Immature natural killer cell (primary cell): ENCODE results near the gene BICDL2. TPM values are rescaled to one million over a fixed set of nuclear protein-coding genes. Genes with fewer than 3 reads are reported as not detected.
"Not testable (repeated sequence)": the region's sequence is repeated elsewhere in the genome, so short reads cannot be mapped to it uniquely, and the experiment has no call there.

Experiments
- DNase-seq, 3 donors: peaks; one replicate each; pipeline ENCODE4 v3.0.0; 2022; ENCODE audit warnings: mixed read lengths in 1 of 3
- H3K27ac Mint-ChIP-seq, 6 donors: one replicate each; pipeline ENCODE4 v1.8.0; 2020; ENCODE audit warnings: mixed read lengths in 6 of 6, mild to moderate bottlenecking in 5 of 6, inconsistent platforms in 4 of 6, moderate library complexity in 3 of 6
- H3K27me3 Mint-ChIP-seq, 3 donors: one replicate each; pipeline ENCODE4 v1.8.0; 2020 to 2021; ENCODE audit warnings: low read depth in 3 of 3, mild to moderate bottlenecking in 3 of 3, mixed read lengths in 3 of 3, moderate library complexity in 3 of 3, inconsistent platforms in 1 of 3
- H3K36me3 Mint-ChIP-seq, 3 donors: one replicate each; pipeline ENCODE4 v1.8.0; 2020; ENCODE audit warnings: mixed read lengths in 3 of 3, inconsistent platforms in 2 of 3, mild to moderate bottlenecking in 2 of 3
- H3K4me1 Mint-ChIP-seq, 2 donors: one replicate each; pipeline ENCODE4 v1.8.0; 2020; ENCODE audit warnings: inconsistent platforms in 2 of 2, mild to moderate bottlenecking in 2 of 2, mixed read lengths in 2 of 2, moderate library complexity in 1 of 2
- H3K4me3 Mint-ChIP-seq, 5 donors: one replicate each; pipeline ENCODE4 v1.8.0; 2020; ENCODE audit warnings: mild to moderate bottlenecking in 5 of 5, mixed read lengths in 5 of 5, inconsistent platforms in 3 of 5, moderate library complexity in 3 of 5
- H3K9me3 Mint-ChIP-seq, 6 donors: one replicate each; pipeline ENCODE4 v1.8.0; 2020; ENCODE audit warnings: mild to moderate bottlenecking in 6 of 6, mixed read lengths in 6 of 6, inconsistent platforms in 4 of 6, moderate library complexity in 3 of 6
- polyA plus RNA-seq, 3 donors: library from polyadenylated mRNA; unstranded; fragments of 300-500 nt; fragmentation: Illumina TruSeq; gene quantifications; one replicate each; pipeline ENCODE4 v1.2.3, GENCODE V29; 2021

The BICDL2 gene, protein sequence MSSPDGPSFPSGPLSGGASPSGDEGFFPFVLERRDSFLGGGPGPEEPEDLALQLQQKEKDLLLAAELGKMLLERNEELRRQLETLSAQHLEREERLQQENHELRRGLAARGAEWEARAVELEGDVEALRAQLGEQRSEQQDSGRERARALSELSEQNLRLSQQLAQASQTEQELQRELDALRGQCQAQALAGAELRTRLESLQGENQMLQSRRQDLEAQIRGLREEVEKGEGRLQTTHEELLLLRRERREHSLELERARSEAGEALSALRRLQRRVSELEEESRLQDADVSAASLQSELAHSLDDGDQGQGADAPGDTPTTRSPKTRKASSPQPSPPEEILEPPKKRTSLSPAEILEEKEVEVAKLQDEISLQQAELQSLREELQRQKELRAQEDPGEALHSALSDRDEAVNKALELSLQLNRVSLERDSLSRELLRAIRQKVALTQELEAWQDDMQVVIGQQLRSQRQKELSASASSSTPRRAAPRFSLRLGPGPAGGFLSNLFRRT
- polyA plus RNA-seq, result not detected

DNA sequence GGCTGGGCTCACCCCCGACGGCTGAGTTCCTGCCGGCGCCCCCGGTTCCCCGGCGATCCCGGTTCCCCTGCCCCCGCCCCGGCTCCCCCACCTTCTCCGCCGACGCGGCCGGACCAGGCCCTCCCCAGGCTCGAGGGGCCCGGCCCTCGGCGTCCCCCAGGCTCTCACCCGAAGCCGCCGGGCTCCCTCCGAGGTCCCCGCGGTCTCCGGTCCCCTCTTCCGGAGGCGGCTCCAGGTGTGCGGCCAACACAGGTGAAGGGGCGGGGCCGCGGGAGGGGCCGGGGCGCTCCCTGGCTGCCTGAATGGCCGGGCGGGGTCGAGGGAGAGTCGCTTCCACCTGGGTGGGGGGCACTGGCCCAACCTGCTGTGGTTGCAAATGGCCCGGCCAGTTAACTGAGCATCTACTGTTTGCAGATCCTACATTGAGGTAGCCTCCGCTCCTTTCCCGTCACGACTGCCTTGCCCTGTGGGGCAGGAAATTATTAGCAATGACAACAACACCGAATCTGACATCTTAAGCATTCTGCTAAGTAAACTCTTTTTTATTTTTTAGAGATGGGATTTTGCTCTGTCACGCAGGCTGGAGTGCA is at the start of gene BICDL2:
BICDL2 (minus strand) TSS at position 219 of the 590 bp plus-strand sequence. CDS start 1,448 bp downstream, outside the sequence.
- DNase-seq, result no peak
- peaks cover 22 to 36% (median 23%) of the 10 kb centered on the region in 3 donors for H3K27me3 Mint-ChIP-seq
- no peak within 1 kb of the TSS for H3K27ac Mint-ChIP-seq
- H3K4me3 Mint-ChIP-seq, result peak within 1 kb of the TSS in 2 of 5 donors; percentile 54 to 60
- no peaks in the 10 kb centered on the region for H3K9me3 Mint-ChIP-seq
- no peaks in the 10 kb centered on the region for H3K36me3 Mint-ChIP-seq
- peaks cover 0 to 2% of the 10 kb centered on the region in 2 donors for H3K4me1 Mint-ChIP-seq

DNA sequence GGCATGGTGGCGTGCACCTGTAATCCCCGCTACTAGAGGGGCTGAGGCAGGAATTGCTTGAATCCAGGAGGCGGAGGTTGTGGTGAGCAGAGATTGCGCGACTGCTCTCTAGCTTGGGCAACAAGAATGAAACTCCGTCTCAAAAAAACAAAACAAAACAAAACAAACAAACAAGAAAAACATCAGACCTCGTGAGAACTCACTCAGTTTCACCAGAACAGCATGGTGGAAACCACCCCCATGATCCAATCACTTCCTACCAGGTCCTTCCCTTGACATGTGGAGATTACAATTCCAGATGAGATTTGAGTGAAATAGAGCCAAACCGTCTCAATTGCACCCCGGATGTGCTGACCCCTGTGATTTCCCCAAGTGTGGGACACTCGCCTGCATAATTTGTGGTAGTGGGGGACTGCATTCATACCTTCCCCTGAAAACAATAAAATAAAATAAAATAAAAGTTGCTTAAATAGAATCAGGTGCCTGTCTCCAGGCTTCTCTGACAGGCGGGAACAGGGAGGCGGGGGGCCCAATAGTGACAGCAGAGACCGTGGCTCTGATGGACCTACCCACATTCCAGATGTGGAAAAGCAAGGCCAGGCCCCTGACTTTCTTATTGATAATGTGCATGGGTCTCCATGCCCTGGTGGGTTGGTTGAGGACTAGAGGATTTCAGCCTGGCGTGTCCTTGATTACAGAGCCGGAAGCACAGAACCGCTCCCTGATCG is 49.3 kb upstream of the BICDL2 start:
- Mint-ChIP-seq H3K9me3 (no peaks in the 10 kb centered on the region), H3K36me3 (peaks cover 0 to 3% (median 0%) of the 10 kb centered on the region in 3 donors), H3K27ac (peak overlapping the region; percentile 68 to 91 (median 77)), H3K4me3 (peak overlapping the region; percentile 67 to 87 (median 75)), H3K27me3 (no peaks in the 10 kb centered on the region), H3K4me1 (peaks cover 60 to 66% of the 10 kb centered on the region in 2 donors)
- DNase-seq, result no peak

DNA sequence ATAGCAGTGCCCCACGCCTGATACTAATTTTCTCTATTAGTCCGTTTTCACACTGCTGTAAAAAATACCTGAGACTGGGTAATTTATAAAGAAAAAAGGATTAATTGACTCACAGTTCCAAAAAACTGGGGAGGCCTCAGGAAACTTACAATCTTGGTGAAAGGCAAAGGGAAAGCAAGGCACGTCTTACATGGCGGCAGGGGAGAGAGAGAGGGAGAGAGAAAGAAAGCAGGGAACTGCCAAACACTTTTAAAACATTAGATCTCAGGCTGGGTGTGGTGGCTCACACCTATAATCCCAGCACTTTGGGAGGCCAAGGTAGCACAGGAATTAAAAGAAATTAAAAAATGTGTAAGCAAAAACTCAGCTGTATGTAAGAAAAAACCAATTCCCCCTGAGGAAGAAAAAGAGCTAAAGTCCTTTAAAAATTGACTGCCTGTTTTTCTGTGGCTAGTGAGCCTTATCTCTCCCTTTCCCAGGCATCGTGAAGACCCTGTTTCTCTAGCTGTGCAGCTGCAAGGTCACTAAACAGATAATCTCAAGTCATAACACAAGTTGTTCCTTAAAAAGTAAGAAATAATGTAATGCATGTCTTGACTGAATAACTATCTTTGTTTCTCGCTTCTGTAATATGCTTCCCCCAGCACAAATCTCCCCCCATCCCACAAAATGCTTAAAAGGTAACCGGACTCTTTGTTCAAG is 48.4 kb upstream of the BICDL2 start:
- Mint-ChIP-seq H3K4me1 (peaks cover 69 to 70% of the 10 kb centered on the region in 2 donors), H3K4me3 (peak overlapping the region; percentile 63 to 87 (median 75)), H3K27me3 (no peaks in the 10 kb centered on the region), H3K9me3 (peaks cover 0 to 2% (median 0%) of the 10 kb centered on the region in 6 donors), H3K27ac (peak overlapping the region; percentile 68 to 91 (median 78)), H3K36me3 (peaks cover 0 to 7% (median 3%) of the 10 kb centered on the region in 3 donors)
- DNase-seq, result no peak

DNA sequence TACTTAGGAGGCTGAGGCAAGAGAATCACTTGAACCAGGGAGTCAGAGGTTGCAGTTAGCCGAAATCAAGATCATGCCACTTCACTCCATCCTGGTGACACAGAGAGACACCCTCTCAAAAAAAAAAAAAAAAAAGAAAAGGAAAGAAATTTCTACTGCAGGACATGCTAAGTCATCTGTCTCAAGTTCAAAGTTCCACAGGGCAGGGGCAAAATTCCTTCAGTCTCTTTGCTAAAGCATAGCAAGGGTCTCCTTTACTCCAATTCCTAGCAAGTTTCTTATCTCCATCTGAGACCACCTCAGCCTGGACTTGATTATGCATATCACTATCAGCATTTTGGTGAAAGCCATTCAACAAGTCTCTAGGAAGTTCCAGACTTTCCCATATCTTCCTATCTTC is 47.7 kb upstream of the BICDL2 start:
- Mint-ChIP-seq H3K4me1 (peaks cover 76% of the 10 kb centered on the region in 2 donors), H3K27me3 (peaks cover 0 to 1% (median 0%) of the 10 kb centered on the region in 3 donors), H3K27ac (peak overlapping the region; percentile 68 to 91 (median 78)), H3K9me3 (peaks cover 0 to 4% (median 0%) of the 10 kb centered on the region in 6 donors), H3K36me3 (peaks cover 0 to 12% (median 8%) of the 10 kb centered on the region in 3 donors), H3K4me3 (peak overlapping the region in 3 of 5 donors; percentile 44 to 78 (median 63))
- no peak for DNase-seq

DNA sequence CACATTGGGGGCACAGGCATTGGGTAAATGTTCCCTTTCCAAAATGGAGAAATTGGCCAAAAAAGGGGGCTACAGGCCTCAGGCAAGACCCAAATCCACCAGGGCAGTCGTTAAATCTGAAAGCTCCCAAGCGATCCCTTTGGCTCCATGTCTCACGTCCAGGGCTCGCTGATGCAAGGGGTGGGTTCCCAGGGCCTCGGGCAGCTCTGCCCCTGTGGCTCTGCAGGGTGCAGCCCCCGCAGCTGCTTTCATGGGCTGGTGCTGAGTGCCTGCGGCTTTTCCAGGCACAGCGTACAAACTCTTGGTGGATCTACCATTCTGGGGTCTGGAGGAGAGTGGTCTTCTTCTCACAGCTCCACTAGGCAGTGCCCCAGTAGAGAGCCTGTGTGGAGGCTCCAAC is 46.7 kb upstream of the BICDL2 start:
- peaks cover 4 to 19% (median 12%) of the 10 kb centered on the region in 3 donors for H3K36me3 Mint-ChIP-seq
- not testable (repeated sequence) for H3K4me3 Mint-ChIP-seq, H3K27me3 Mint-ChIP-seq, H3K9me3 Mint-ChIP-seq, DNase-seq
- peak overlapping the region in 2 of 6 donors; percentile 51 to 56 for H3K27ac Mint-ChIP-seq
- H3K4me1 Mint-ChIP-seq, result peaks cover 78 to 81% of the 10 kb centered on the region in 2 donors

DNA sequence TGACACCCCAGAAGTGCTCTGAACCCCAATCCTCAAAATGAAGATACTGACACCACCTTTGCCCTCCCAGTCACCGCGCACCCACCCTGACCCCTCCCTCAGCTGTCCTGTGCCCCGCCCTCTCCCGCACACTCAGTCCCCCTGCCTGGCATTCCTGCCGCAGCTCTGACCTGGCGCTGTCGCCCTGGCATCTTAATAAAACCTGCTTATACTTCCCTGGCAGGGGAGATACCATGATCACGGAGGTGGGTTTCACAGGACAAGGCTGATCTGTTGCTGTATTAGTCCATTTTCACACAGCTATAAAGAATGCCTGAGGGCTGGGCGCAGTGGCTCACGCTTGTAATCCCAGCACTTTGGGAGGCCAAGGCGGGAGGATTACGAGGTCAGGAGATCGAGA is 45.2 kb upstream of the BICDL2 start:
- H3K4me1 Mint-ChIP-seq, result peaks cover 78 to 81% of the 10 kb centered on the region in 2 donors
- not testable (repeated sequence) for H3K9me3 Mint-ChIP-seq, H3K4me3 Mint-ChIP-seq, H3K27me3 Mint-ChIP-seq, H3K27ac Mint-ChIP-seq, DNase-seq
- peaks cover 12 to 33% (median 19%) of the 10 kb centered on the region in 3 donors for H3K36me3 Mint-ChIP-seq

DNA sequence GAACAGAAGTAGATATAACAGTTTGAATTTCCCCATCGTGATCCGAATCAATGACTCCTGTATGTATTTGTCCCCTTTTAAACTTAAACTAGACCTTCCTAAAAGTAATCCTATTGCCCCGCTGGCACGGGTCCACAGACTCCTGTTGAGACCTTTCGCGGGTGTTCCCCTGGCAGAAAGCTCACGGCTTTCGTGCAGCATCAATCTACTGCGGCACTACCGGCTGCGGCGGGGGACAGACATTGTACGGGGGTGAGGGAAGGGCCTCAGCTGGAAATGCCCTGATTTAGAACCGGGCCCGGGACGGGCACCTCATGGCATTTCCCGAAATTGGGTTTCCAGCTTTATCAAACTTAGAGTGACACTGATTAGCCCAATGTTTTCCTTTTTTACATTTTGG is 43.3 kb upstream of the BICDL2 start:
- DNase-seq, result no peak
- Mint-ChIP-seq H3K4me3 (peak overlapping the region in 1 of 5 donors; percentile 13), H3K27me3 (peaks cover 3 to 12% (median 10%) of the 10 kb centered on the region in 3 donors), H3K4me1 (peaks cover 82 to 83% of the 10 kb centered on the region in 2 donors), H3K27ac (peak overlapping the region in 5 of 6 donors; percentile 43 to 73 (median 71)), H3K9me3 (peaks cover 0 to 11% (median 6%) of the 10 kb centered on the region in 6 donors), H3K36me3 (peaks cover 12 to 33% (median 21%) of the 10 kb centered on the region in 3 donors)

DNA sequence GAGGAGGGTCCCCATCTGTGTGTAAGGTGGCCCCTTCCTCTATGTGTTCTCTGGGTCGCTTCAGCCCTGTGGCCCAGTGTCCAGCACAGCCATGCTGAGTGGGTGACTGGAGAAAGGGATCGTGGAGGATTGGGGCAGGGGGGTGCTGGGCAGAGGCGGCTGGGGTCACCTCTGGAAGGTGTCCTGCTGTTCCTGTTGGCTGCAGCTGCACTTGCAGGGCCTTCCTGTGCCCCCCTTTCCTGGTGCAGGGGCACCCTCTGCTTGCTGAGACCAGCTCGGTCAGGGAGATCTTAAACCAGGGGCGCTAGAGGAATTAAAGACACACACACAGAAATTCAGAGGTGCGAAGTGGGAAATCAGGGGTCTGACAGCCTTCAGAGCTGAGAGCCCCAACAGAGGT is 39.8 kb upstream of the BICDL2 start:
- Mint-ChIP-seq H3K4me1 (peaks cover 89 to 92% of the 10 kb centered on the region in 2 donors), H3K36me3 (peaks cover 12 to 33% (median 18%) of the 10 kb centered on the region in 3 donors), H3K4me3 (peak overlapping the region; percentile 69 to 82 (median 79)), H3K9me3 (peaks cover 0 to 11% (median 6%) of the 10 kb centered on the region in 6 donors), H3K27me3 (peaks cover 7 to 24% (median 22%) of the 10 kb centered on the region in 3 donors), H3K27ac (peak overlapping the region; percentile 90 to 97 (median 95))
- DNase-seq, result no peak

DNA sequence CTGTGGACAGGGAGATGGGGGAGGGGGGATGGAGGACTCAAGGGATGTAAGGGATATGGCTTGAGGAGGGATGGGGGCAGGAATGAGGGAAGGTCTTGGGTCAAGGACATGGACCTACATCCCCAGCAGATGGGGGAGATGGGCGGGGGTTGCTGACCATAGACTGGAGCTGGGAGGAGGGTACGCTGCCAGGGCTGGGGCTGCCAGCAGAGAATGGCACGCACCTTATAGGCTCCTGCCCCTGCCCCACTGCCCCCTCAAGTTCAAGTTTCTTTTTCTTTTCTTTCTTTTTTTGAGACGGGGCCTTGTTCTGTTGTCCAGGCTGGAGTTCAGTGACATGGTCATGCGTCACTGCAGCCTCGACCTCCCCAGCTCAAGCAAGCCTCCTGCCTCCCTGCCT is 39.2 kb upstream of the BICDL2 start:
- Mint-ChIP-seq H3K36me3 (peaks cover 12 to 32% (median 18%) of the 10 kb centered on the region in 3 donors), H3K27me3 (peaks cover 7 to 24% (median 22%) of the 10 kb centered on the region in 3 donors), H3K4me3 (peak overlapping the region; percentile 69 to 83 (median 79)), H3K9me3 (peaks cover 0 to 11% (median 6%) of the 10 kb centered on the region in 6 donors), H3K4me1 (peaks cover 92 to 94% of the 10 kb centered on the region in 2 donors), H3K27ac (peak overlapping the region; percentile 90 to 97 (median 95))
- not testable (repeated sequence) for DNase-seq

DNA sequence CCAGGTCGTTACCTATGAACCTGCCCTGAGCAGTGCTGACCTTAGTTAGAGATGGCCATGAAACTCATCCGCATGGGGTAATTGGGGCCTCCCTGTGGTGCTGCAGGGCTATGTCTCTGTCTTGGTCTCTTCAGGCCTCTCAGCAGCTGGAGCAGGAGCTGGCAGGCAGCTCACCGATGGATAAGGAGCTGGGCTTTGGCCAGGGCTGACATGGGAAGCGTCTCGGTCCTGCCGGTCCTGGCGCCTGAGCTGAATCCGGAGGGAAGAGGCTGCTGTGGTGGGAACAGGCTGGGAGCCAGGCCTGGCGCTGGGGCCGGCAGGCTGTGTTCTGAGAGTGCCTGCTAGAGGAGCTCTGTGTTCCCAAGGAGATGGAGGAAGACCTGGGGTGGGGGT is 38.8 kb upstream of the BICDL2 start:
- peak overlapping the region; percentile 69 to 88 (median 83) for H3K4me3 Mint-ChIP-seq
- DNase-seq, result no peak
- H3K27me3 Mint-ChIP-seq, result peaks cover 7 to 24% (median 22%) of the 10 kb centered on the region in 3 donors
- peaks cover 92 to 94% of the 10 kb centered on the region in 2 donors for H3K4me1 Mint-ChIP-seq
- H3K36me3 Mint-ChIP-seq, result peaks cover 12 to 28% (median 18%) of the 10 kb centered on the region in 3 donors
- H3K27ac Mint-ChIP-seq, result peak overlapping the region; percentile 90 to 97 (median 95)
- peaks cover 0 to 11% (median 5%) of the 10 kb centered on the region in 6 donors for H3K9me3 Mint-ChIP-seq

DNA sequence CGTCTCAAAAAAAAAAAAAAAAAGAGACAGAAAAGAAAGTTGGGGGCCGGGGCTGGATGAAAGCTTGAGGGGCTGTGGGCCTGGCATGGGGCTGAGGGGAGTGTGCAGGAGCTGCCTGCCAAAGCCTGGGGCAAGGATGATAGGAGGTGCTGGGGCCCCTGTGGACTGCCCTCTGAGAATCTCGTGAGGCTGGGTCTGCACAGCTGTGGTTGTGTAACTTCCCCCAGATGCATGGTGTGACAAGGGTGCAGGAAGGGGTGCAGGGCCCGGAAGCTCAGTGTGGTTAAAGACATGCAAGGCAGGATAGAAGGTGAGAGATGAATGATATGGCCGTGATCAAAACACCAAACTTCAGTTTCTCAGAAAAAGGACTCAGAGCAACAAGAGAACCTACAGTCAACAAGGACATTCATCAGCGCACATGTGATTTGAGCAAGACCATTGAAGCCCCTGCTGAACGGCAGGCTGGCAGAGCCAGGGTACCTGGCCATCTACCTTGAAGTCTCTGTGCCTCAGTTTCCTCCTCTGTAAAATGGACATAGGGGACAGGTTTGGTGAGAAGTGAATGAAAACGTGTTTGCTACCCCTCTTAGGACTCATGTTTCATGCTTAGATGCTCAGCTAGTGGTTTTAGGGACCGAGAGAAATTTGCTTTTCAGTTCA is 38.2 kb upstream of the BICDL2 start:
- H3K9me3 Mint-ChIP-seq, result peaks cover 0 to 11% (median 5%) of the 10 kb centered on the region in 6 donors
- peaks cover 92 to 96% of the 10 kb centered on the region in 2 donors for H3K4me1 Mint-ChIP-seq

DNA sequence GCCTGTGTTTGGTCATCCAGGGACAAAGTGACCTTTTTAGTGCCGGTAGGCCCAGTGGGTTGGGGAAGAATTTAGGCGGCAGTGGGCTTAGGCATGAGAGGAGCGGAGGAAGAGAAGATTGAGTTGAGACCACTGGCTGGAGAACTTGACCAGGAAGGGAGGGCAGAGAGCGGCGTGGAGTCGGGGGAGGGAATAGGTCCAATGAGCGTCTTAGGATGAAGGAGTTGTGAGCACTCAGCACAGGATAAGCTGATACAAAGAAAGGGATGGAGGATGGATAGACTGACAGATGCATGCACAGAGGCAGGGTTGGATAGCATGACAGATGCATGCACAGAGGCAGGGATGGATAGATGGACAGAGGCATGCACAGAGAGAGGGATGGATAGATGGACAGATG is 36.7 kb upstream of the BICDL2 start:
- DNase-seq, result no peak
- peak overlapping the region; percentile 69 to 88 (median 83) for H3K4me3 Mint-ChIP-seq
- H3K36me3 Mint-ChIP-seq, result peaks cover 10 to 21% (median 18%) of the 10 kb centered on the region in 3 donors
- peaks cover 6 to 24% (median 22%) of the 10 kb centered on the region in 3 donors for H3K27me3 Mint-ChIP-seq
- peaks cover 0 to 10% (median 4%) of the 10 kb centered on the region in 6 donors for H3K9me3 Mint-ChIP-seq
- peak overlapping the region; percentile 90 to 97 (median 95) for H3K27ac Mint-ChIP-seq
- H3K4me1 Mint-ChIP-seq, result peaks cover 97% of the 10 kb centered on the region in 2 donors

More for the DNA sequence above, 38.2 kb upstream of the BICDL2 start:
- H3K27me3 Mint-ChIP-seq, result peaks cover 7 to 24% (median 22%) of the 10 kb centered on the region in 3 donors
- peaks cover 15 to 28% (median 17%) of the 10 kb centered on the region in 3 donors for H3K36me3 Mint-ChIP-seq
- peak; percentile 90 to 92 (median 91) for DNase-seq
- peak overlapping the region; percentile 69 to 88 (median 83) for H3K4me3 Mint-ChIP-seq
- peak overlapping the region; percentile 90 to 97 (median 95) for H3K27ac Mint-ChIP-seq
